Neural cell (in vitro differentiated cells): Measurements from ENCODE around the gene ERICH4. TPM values are rescaled to one million over a fixed set of nuclear protein-coding genes. Genes with fewer than 3 reads are reported as not detected.

ENCODE experiments used
- H2AFZ ChIP-seq: fragments of 200-600, 300-800 bp; sonication (generic), shearing (Covaris generic); 2 replicates; pipeline ENCODE4 v1.6.0; 2014; ENCODE audit warnings: low read depth, mild to moderate bottlenecking, antibody characterized with exemption, low read length, moderate library complexity
- H3F3A ChIP-seq: fragments of 200-600 bp; shearing (Covaris generic); 2 replicates; pipeline ENCODE4 v1.6.1; 2016; ENCODE audit warnings: mild to moderate bottlenecking, moderate library complexity, mixed read lengths, antibody characterized with exemption, low read length; ENCODE audit not compliant: insufficient read depth, poor library complexity, severe bottlenecking
- H3K27ac ChIP-seq: fragments of 200-600, 300-800 bp; sonication (generic), shearing (Covaris generic); 2 replicates; pipeline ENCODE4 v1.5.1; 2014; ENCODE audit warnings: mild to moderate bottlenecking, low read length, moderate library complexity
- H3K27me3 ChIP-seq: fragments of 300-800, 200-600 bp; sonication (generic), shearing (Covaris generic); 2 replicates; pipeline ENCODE4 v1.6.0; 2014; ENCODE audit warnings: mild to moderate bottlenecking, low read depth, low read length, moderate library complexity; ENCODE audit not compliant: insufficient read depth
- H3K36me3 ChIP-seq: fragments of 300-800, 200-600 bp; sonication (generic), shearing (Covaris generic); 2 replicates; pipeline ENCODE4 v1.5.1; 2014; ENCODE audit warnings: mild to moderate bottlenecking, antibody characterized with exemption, low read length, moderate library complexity; ENCODE audit not compliant: insufficient read depth
- H3K4me2 ChIP-seq: fragments of 300-800, 200-600 bp; sonication (generic), shearing (Covaris generic); 2 replicates; pipeline ENCODE4 v1.6.0; 2014; ENCODE audit warnings: mild to moderate bottlenecking, low read length
- H3K4me3 ChIP-seq: fragments of 300-800, 200-600 bp; sonication (generic), shearing (Covaris generic); 2 replicates; pipeline ENCODE4 v1.5.1; 2014; ENCODE audit warnings: mild to moderate bottlenecking, low read length, moderate library complexity
- H3K79me2 ChIP-seq: fragments of 200-600 bp; shearing (Covaris generic); replicated peaks from 2 replicates; pipeline ENCODE4 v1.6.0; 2014; ENCODE audit warnings: mild to moderate bottlenecking, low read length, moderate library complexity; ENCODE audit not compliant: insufficient read depth
- H3K9ac ChIP-seq: fragments of 300-800, 200-600 bp; sonication (generic), shearing (Covaris generic); 2 replicates; pipeline ENCODE4 v1.6.1; 2016; ENCODE audit warnings: mild to moderate bottlenecking, low read length, mixed read lengths
- H3K9me2 ChIP-seq: fragments of 200-600 bp; shearing (Covaris generic); 2 replicates; pipeline ENCODE4 v1.6.1; 2016; ENCODE audit warnings: mild to moderate bottlenecking, low read length, mixed read lengths; ENCODE audit not compliant: insufficient read depth
- H3K9me3 ChIP-seq: fragments of 200-600, 300-800 bp; sonication (generic), shearing (Covaris generic); 2 replicates; pipeline ENCODE4 v1.6.1; 2016; ENCODE audit warnings: mild to moderate bottlenecking, mixed run types, low read length, moderate library complexity, mixed read lengths
- H4K20me1 ChIP-seq: fragments of 200-600 bp; shearing (Covaris generic); 2 replicates; pipeline ENCODE4 v1.6.1; 2016; ENCODE audit warnings: mild to moderate bottlenecking, mixed run types; ENCODE audit not compliant: insufficient read depth
- CTCF ChIP-seq: fragments of 450-650 bp; IDR thresholded peaks from 2 replicates; pipeline ENCODE4 v1.5.1; 2014; ENCODE audit warnings: antibody characterized with exemption, mild to moderate bottlenecking, moderate library complexity; ENCODE audit not compliant: poor library complexity, severe bottlenecking
- EP300 ChIP-seq: fragments of 450-650 bp; conservative IDR thresholded peaks from 2 replicates; pipeline ENCODE4 v1.6.1; 2014; ENCODE audit warnings: antibody characterized with exemption, mild to moderate bottlenecking, moderate library complexity; ENCODE audit not compliant: poor library complexity, severe bottlenecking
- EZH2 ChIP-seq: fragments of 200-600, 300-800 bp; shearing (Covaris generic), sonication (generic); IDR thresholded peaks from 2 replicates; pipeline ENCODE4 v1.6.1; 2014; ENCODE audit warnings: antibody characterized with exemption, low read length, borderline replicate concordance, mild to moderate bottlenecking; ENCODE audit not compliant: insufficient read depth, poor library complexity, severe bottlenecking
- MXI1 ChIP-seq: fragments of 450-650 bp; conservative IDR thresholded peaks from 2 replicates; pipeline ENCODE4 v1.6.1; 2014; ENCODE audit warnings: antibody characterized with exemption, mild to moderate bottlenecking; ENCODE audit not compliant: poor library complexity, severe bottlenecking
- POLR2AphosphoS5 ChIP-seq: IDR thresholded peaks from 2 replicates; pipeline ENCODE4 v1.6.1; 2012
- REST ChIP-seq: IDR thresholded peaks from 2 replicates; pipeline ENCODE4 v1.6.1; 2012; ENCODE audit warnings: borderline replicate concordance
- polyA plus RNA-seq: library from polyadenylated mRNA; depleted of rRNA; stranded (reverse); fragments of >200 nt; gene quantifications from 2 replicates; pipeline ENCODE4 v1.2.3, GENCODE V29; 2014

The ERICH4 gene
- polyA plus RNA-seq, 1 donor from 2014 or later = not detected

DNA sequence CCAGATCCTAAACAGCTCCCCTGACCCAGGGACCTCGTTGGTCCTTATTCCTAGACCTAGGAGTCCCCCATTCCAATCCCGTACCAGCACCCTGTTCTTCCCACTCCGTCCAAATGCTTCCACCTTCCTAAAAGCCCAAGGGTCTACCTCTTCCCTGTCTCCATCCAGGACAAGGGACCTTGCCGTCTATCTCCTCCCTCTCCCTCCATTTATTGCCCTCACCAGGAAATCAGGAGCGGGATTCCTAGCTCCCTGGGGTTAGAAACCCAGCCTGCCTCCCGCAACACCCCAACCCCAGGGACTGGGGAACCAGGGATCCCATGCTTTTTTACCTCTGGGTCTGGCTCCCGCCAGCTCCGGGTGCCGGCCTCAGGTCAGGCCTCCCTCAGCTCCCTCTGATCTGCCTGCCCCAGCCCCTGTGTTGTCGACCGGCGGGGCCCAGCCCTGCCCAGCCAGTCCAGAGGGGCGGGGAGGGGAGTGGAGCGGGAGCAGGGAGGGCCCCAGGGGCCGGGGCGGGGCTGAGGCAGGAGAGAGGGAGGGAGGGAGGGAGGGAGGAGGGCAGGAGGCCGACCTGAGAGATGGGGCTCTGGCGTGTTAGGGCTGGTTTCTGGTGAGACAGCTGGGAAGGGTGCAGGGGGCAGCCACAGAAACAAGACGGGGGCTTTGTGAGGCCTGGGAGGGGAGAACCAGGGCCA is 15.9 kb upstream of the ERICH4 start, which contains the start of gene B3GNT8:
TSS of gene B3GNT8 (minus strand) at position 423 of the 695 bp plus-strand sequence. CDS start 596 bp downstream, outside the sequence.
- no peaks in the 10 kb centered on the region for H3K36me3 ChIP-seq
- H3K9me3 ChIP-seq = no peaks in the 10 kb centered on the region
- H3K27me3 ChIP-seq = no peaks in the 10 kb centered on the region
- H3F3A ChIP-seq = no peaks in the 10 kb centered on the region
- no peaks in the 10 kb centered on the region for H3K9me2 ChIP-seq
- H3K79me2 ChIP-seq = no peaks in the 10 kb centered on the region
- no peaks in the 10 kb centered on the region for H4K20me1 ChIP-seq
- no peak within 1 kb of the TSS for H2AFZ ChIP-seq
- H3K4me3 ChIP-seq = no peak within 1 kb of the TSS
- no peak within 1 kb of the TSS for H3K4me2 ChIP-seq
- no peak within 1 kb of the TSS for H3K9ac ChIP-seq
- H3K27ac ChIP-seq = no peak within 1 kb of the TSS
- no peak for TF ChIP-seq REST

DNA sequence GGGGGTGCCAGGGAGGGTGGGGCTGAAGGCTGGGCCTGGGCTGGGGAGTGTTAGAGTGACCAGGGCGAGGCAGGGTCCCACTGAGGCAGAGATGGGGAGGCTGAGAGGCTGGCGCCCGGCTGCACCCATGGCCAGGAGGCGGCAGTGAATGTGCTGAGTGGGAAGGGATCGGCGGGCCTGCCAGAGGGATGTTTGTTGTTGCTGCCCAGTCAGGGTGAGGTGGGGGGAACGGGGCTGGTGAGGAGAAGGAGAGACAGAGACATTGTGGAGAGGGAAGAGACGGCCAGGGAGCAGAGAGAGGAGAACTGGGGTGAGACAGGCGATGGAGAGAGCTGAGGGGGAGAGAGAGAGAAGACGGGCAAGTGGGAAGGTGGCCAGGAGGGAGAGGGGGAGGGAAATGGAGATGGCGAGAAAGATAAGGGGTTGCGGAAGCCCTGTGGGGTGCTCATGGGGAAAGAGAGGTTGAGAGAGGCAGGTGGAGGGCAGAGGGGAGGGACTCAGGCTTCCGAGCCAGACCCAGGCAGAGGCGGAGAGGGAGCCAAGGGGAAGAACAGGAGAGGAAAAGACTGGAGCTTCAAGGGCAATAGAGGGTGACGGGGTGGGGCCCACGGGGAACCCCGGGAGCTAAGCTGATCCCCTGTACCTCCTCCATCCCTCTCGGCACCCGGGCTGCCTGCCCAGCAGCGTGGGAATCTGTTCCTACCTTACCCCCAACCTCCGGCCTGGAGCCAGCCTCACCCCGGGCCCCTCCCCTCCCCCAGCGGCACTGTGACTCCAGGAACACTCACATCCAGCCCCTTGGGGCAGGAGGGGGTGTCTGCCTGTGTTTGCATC is 15.1 kb upstream of the ERICH4 start:
- no peaks in the 10 kb centered on the region for H3K27me3 ChIP-seq
- no peak overlapping the region for H3K4me2 ChIP-seq
- H3K27ac ChIP-seq = no peak overlapping the region
- H3K9me2 ChIP-seq = no peaks in the 10 kb centered on the region
- H4K20me1 ChIP-seq = no peaks in the 10 kb centered on the region
- H3K79me2 ChIP-seq = no peaks in the 10 kb centered on the region
- no peak overlapping the region for H3K9ac ChIP-seq
- no peaks in the 10 kb centered on the region for H3F3A ChIP-seq
- no peaks in the 10 kb centered on the region for H3K36me3 ChIP-seq
- no peaks in the 10 kb centered on the region for H3K9me3 ChIP-seq
- TF ChIP-seq REST = no peak
- TF ChIP-seq POLR2AphosphoS5 = no peak
- TF ChIP-seq CTCF = no peak
- no peak for TF ChIP-seq MXI1
- TF ChIP-seq EP300 = no peak
- no peak for TF ChIP-seq EZH2
- no peak overlapping the region for H3K4me3 ChIP-seq
- H2AFZ ChIP-seq = no peak overlapping the region
